LNCaP clone FGC (cell line): ENCODE data around the gene DPH6.
A peak's percentile ranks its signal among the peaks of the same experiment; 100 is the strongest.

Experiments
- DNase-seq: peaks from one replicate; pipeline ENCODE4 v3.0.0-alpha.2; 2011; ENCODE audit warnings: low read depth
- H3K4me3 ChIP-seq: 2 replicates; pipeline ENCODE4 v1.5.1; 2011; ENCODE audit warnings: mild to moderate bottlenecking, low read depth, low read length, control low read depth
- TF ChIP-seq, protein P1 (sequence below): IDR thresholded peaks from 2 replicates; pipeline ENCODE4 v1.5.1; 2012; ENCODE audit warnings: mild to moderate bottlenecking; ENCODE audit not compliant: control insufficient read depth, insufficient read depth; ENCODE audit errors: extremely low read depth

DPH6 gene

DNA sequence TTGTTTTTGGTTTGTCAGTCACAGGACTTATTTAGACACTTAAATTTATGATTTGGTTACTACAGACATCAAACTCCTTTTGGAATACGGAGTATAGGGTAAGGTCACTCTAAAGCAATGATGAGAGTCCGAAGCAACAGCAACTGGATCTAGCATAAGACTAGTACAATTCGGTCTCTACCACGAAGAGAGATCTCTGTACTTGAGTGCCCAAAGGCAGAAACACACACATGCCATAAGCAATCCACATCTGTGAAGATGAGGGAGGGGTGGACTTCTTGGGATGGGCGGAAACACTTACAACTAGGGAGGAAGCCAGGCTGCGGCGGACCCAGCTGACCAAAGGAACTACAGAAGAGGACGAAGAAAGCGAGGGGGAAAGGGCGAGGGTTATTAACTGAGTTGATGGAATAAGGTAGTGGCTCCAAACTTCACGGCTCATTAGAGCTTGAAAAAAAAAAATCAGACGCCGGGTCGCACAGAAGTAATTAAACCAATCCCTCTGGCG is 595 bp downstream of the DPH6 start:
- DNase-seq = no peak
- TF ChIP-seq, protein P1, sequence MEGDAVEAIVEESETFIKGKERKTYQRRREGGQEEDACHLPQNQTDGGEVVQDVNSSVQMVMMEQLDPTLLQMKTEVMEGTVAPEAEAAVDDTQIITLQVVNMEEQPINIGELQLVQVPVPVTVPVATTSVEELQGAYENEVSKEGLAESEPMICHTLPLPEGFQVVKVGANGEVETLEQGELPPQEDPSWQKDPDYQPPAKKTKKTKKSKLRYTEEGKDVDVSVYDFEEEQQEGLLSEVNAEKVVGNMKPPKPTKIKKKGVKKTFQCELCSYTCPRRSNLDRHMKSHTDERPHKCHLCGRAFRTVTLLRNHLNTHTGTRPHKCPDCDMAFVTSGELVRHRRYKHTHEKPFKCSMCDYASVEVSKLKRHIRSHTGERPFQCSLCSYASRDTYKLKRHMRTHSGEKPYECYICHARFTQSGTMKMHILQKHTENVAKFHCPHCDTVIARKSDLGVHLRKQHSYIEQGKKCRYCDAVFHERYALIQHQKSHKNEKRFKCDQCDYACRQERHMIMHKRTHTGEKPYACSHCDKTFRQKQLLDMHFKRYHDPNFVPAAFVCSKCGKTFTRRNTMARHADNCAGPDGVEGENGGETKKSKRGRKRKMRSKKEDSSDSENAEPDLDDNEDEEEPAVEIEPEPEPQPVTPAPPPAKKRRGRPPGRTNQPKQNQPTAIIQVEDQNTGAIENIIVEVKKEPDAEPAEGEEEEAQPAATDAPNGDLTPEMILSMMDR = no peak
- peak overlapping the region; percentile 83 for H3K4me3 ChIP-seq

DNA sequence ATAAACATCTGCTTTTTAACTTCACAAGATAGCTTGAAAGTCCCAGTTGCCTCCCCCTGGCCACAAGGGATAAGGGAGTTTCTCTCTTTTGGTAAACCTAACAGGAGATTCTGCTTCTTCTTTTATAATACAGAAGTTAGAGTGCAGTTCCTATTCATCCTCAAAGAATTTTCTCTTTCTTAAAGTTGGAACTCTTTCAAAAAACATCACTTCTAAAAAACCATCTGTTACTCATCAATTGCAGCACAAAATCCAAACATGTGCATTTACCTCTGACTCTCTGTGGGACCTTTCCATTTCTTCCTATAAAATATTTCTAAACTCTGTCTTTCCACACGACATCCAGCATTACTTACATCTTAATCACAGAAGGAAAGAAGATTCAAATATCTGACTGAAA is 5.1 kb downstream of the DPH6 start:
- H3K4me3 ChIP-seq = no peak overlapping the region
- TF ChIP-seq, protein P1 = no peak
- DNase-seq = no peak

DNA sequence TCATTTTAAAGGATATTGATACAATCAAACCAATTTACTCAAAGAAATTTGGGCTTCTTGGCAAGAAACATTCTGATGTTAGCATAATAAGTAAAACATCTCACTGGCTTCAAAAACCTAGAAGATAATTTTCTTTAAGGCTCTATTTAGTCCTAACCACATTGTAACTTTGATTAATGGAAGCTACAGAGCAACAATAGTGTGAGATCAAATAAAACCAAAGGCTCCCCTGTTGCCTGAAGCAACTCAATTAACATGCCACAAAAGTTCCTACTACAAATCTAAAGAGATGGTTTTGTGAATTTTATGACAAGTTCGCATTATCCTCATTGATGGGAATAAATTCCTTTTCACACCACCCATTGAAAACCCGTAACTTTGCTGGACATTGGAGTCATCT is 5.9 kb downstream of the DPH6 start:
- TF ChIP-seq, protein P1 = no peak
- no peak overlapping the region for H3K4me3 ChIP-seq
- no peak for DNase-seq

DNA sequence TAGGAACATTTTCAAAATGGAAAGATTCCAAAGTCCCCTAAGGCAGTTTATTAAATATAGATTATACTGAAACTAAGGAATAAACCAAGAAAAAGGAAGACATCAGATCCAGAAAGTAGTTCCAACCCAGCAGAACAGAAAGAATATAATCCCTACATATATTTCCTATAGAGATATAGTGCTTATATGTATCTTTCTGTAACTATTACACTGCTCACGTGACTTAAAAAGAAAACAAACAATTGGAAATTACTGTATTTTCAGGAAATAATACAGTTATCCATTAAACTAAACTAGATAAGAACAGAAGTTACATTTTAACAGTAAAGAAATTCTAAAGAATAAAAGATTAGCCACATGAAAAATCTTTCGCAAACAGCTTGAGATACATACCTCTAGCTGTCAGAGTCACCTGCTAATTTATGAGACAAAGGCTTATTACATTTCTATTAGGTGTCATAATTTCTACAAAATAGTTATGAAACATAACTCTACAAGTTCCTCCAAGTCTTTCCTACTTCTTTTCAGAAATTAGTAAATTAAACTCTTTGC is 10.5 kb downstream of the DPH6 start:
- TF ChIP-seq, protein P1 = no peak
- H3K4me3 ChIP-seq = no peak overlapping the region
- no peak for DNase-seq

DNA sequence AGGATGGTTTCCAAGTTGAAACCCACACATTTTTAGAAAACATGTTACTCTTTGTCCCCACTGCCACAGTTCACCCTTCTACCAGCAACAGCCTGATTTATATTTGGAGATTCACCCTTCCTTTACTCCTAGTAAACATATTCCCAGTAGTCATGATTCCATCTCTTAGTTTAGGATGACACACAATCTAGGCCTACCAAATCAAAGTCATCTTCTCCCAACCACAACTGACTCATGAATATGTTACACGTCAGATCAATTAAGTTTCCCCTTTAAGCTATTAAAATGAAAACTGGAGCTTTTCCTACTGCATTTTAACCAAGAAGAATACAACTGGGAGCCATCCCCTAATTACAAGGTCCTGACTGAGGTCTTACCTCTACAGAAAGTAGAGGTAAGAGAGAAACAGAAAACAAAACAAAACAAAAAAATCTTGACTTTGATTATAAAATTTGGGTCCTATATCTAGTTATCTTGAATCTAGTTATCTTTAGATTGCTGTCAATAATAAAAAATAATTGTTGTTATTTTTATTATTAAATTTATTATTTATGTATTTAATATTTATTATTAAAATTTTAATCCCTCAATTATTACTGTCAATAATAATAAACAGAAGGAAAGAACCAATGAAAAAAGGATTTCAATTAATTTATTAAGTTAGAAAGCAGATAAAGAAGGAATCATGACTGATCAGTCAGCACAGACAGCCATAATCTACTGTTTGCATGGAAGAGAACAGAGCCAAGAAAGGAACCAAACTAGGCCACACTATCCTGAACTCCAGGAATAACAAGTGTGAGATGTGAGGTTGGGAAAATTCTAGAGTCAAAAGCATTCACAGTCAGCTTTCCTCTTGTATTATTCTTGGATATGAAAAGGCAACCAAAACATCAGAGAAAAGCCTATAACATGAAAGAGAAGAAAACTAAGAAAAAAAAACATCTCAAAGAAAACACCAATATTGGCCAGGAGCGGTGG is 12.5 kb downstream of the DPH6 start:
- DNase-seq = no peak
- TF ChIP-seq, protein P1 = no peak
- no peak overlapping the region for H3K4me3 ChIP-seq

DNA sequence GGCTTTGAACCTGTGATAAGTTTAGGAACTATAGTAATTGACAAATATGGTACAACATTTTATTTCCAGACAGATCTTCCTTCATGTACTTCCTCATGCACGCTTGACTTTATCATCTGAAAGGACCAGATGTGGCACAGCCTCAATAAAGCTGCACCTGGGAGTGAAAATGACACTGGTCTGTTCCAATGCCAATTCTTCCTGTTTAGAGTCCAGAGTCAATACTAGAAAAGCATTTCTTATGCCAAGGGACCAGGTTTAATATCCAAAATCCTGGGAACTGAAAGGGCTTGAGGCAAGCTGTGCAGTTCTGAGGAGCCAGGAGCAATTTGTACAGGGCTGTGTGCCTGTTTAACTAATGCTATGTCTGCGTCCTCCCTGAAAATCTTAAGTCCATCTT is 15.3 kb downstream of the DPH6 start:
- peak; percentile 89 for DNase-seq
- TF ChIP-seq, protein P1 = no peak
- H3K4me3 ChIP-seq = no peak overlapping the region
